ENCODE results near the gene DCTN3. TPM values are rescaled to one million over a fixed set of nuclear protein-coding genes. Genes with fewer than 3 reads are reported as not detected.
"Not testable (repeated sequence)": the region's sequence is repeated elsewhere in the genome, so short reads cannot be mapped to it uniquely, and the experiment has no call there.

The DCTN3 gene
- polyA plus RNA-seq, 1 experiment, result 149 TPM

- ChIA-PET CTCF (interaction anchor here (0.5 to 8.1 kb wide), 14 partner anchors 9 to 1571 kb away, joined by 3 to 87 read pairs (median 4); partner anchors contain the start of genes DCTN3, SIGMAR1 and SMU1), POLR2A (interaction anchor here (1.5 kb wide), 1 partner anchor 9 kb away, joined by 5 read pairs; the partner anchor contains the start of gene SIGMAR1)
- H3K4me3 ChIP-seq (ENCODE audit: low read depth, low read length), result peak overlapping the region; percentile 66
- peaks cover 11% of the 10 kb centered on the region for H3K36me3 ChIP-seq (ENCODE audit: control insufficient read depth, insufficient read depth, low read length)
- H3K27me3 ChIP-seq (ENCODE audit: control insufficient read depth, insufficient read depth, low read length), result no peaks in the 10 kb centered on the region; the same call in 1 of the 2 replicates
- DNase-seq (ENCODE audit: low read depth), result no peak
- no peak for TF ChIP-seq CTCF (IDR thresholded peaks at IDR 0.05; ENCODE audit: insufficient read depth, low read depth, low read length)
Observed at GRCh38 chr9:34647084-34647403, 26.7 kb upstream of the DCTN3 start.

GRCh38 chr9:34646211-34647083 is 26.2 kb upstream of the DCTN3 start, which contains the start of gene GALT:
TSS of gene GALT (plus strand) at chr9:34646675. CDS start at chr9:34646705, 30 bp downstream.
- DNase-seq (ENCODE audit: low read depth), result no peak
- ChIA-PET POLR2A (interaction anchor here (1.5 kb wide), 1 partner anchor 9 kb away, joined by 5 read pairs; the partner anchor contains the start of gene SIGMAR1), CTCF (interaction anchor here (0.7 to 8.1 kb wide), 13 partner anchors 10 to 56 kb away, joined by 3 to 87 read pairs (median 4); partner anchors contain the start of genes DCTN3 and SIGMAR1)
- Histone ChIP-seq H3K36me3 (ENCODE audit: control insufficient read depth, insufficient read depth, low read length) (peaks cover 11% of the 10 kb centered on the region), H3K4me3 (ENCODE audit: low read depth, low read length) (peak within 1 kb of the TSS; percentile 66), H3K27me3 (ENCODE audit: control insufficient read depth, insufficient read depth, low read length) (no peaks in the 10 kb centered on the region; the same call in 1 of the 2 replicates)
- peak; percentile 73 for TF ChIP-seq CTCF (IDR thresholded peaks at IDR 0.05; ENCODE audit: insufficient read depth, low read depth, low read length)

- ChIA-PET CTCF (interaction anchor here (8.1 kb wide), 1 partner anchor 9 kb away, joined by 87 read pairs; the partner anchor contains the start of gene SIGMAR1), POLR2A (no interaction called here)
- DNase-seq (ENCODE audit: low read depth), result no peak
- Histone ChIP-seq H3K4me3 (ENCODE audit: low read depth, low read length) (no peak overlapping the region), H3K27me3 (ENCODE audit: control insufficient read depth, insufficient read depth, low read length) (no peaks in the 10 kb centered on the region; the same call in 1 of the 2 replicates), H3K36me3 (ENCODE audit: control insufficient read depth, insufficient read depth, low read length) (peaks cover 11% of the 10 kb centered on the region)
- TF ChIP-seq CTCF (IDR thresholded peaks at IDR 0.05; ENCODE audit: insufficient read depth, low read depth, low read length), result no peak
Observed at GRCh38 chr9:34644766-34645314, 24.5 kb upstream of the DCTN3 start.

- POLR2A ChIA-PET, result no interaction called here
- TF ChIP-seq CTCF (IDR thresholded peaks at IDR 0.05; ENCODE audit: insufficient read depth, low read depth, low read length), result no peak
- Histone ChIP-seq H3K4me3 (ENCODE audit: low read depth, low read length) (no peak overlapping the region), H3K36me3 (ENCODE audit: control insufficient read depth, insufficient read depth, low read length) (no peaks in the 10 kb centered on the region), H3K27me3 (ENCODE audit: control insufficient read depth, insufficient read depth, low read length) (no peaks in the 10 kb centered on the region; the same call in 1 of the 2 replicates)
- DNase-seq (ENCODE audit: low read depth), result no peak
- CTCF ChIA-PET, result interaction anchor here (8.1 kb wide), 1 partner anchor 7 kb away, joined by 87 read pairs; the partner anchor contains the start of gene SIGMAR1
Observed at GRCh38 chr9:34642679-34643078, 22.4 kb upstream of the DCTN3 start.

GRCh38 chr9:34639322-34639721 is 19.0 kb upstream of the DCTN3 start:
- H3K27me3 ChIP-seq (ENCODE audit: control insufficient read depth, insufficient read depth, low read length); POLR2A ChIA-PET; H3K36me3 ChIP-seq (ENCODE audit: control insufficient read depth, insufficient read depth, low read length); DNase-seq (ENCODE audit: low read depth); H3K4me3 ChIP-seq (ENCODE audit: low read depth, low read length): not testable (repeated sequence)
- CTCF ChIA-PET, result interaction anchor here (0.7 to 7.9 kb wide), 4 partner anchors 7 to 92 kb away, joined by 3 to 87 read pairs (median 20); partner anchors contain the start of gene GALT
